Hepatocyte (in vitro differentiated cells): ENCODE data around the gene HES7. TPM values are rescaled to one million over a fixed set of nuclear protein-coding genes. Genes with fewer than 3 reads are reported as not detected.

ENCODE experiments used
- DNase-seq: peaks from one replicate; pipeline ENCODE4 v3.0.0-alpha.2; 2016; ENCODE audit warnings: low spot score
- H2AFZ ChIP-seq: fragments of 200-600 bp; sonication (generic); 2 replicates; pipeline ENCODE4 v1.6.0; 2016; ENCODE audit warnings: antibody characterized with exemption, mild to moderate bottlenecking
- H3K27ac ChIP-seq: fragments of 200-600 bp; sonication (generic); 2 replicates; pipeline ENCODE4 v1.5.1; 2016; ENCODE audit warnings: mild to moderate bottlenecking
- H3K27me3 ChIP-seq: fragments of 200-600 bp; sonication (generic); 2 replicates; pipeline ENCODE4 v1.6.1; 2016
- H3K36me3 ChIP-seq: fragments of 200-600 bp; sonication (generic); replicated peaks from 2 replicates; pipeline ENCODE4 v1.5.1; 2016; ENCODE audit warnings: low read depth; ENCODE audit not compliant: insufficient read depth
- H3K4me1 ChIP-seq: fragments of 200-600 bp; sonication (generic); 2 replicates; pipeline ENCODE4 v1.5.1; 2016; ENCODE audit warnings: mild to moderate bottlenecking, moderate library complexity; ENCODE audit not compliant: insufficient read depth
- H3K4me2 ChIP-seq: fragments of 200-600 bp; sonication (generic); 2 replicates; pipeline ENCODE4 v1.6.0; 2016
- H3K4me3 ChIP-seq: fragments of 200-600 bp; sonication (generic); 2 replicates; pipeline ENCODE4 v1.5.1; 2016; ENCODE audit warnings: mild to moderate bottlenecking
- H3K79me2 ChIP-seq: fragments of 200-600 bp; sonication (generic); 2 replicates; pipeline ENCODE4 v1.6.0; 2017; ENCODE audit warnings: mild to moderate bottlenecking
- H3K9me2 ChIP-seq: fragments of 200-600 bp; sonication (generic); replicated peaks from 2 replicates; pipeline ENCODE4 v1.6.0; 2017; ENCODE audit warnings: mild to moderate bottlenecking; ENCODE audit not compliant: insufficient read depth
- H3K9me3 ChIP-seq: fragments of 200-600 bp; sonication (generic); 2 replicates; pipeline ENCODE4 v1.5.1; 2016; ENCODE audit warnings: low read depth, mild to moderate bottlenecking
- H4K20me1 ChIP-seq: fragments of 200-600 bp; sonication (generic); 2 replicates; pipeline ENCODE4 v1.6.0; 2016; ENCODE audit warnings: mild to moderate bottlenecking; ENCODE audit not compliant: insufficient read depth, poor library complexity, severe bottlenecking
- CTCF ChIP-seq: fragments of 200-600 bp; sonication (generic); IDR thresholded peaks from 2 replicates; pipeline ENCODE4 v1.5.1; 2016; ENCODE audit warnings: antibody characterized with exemption, mild to moderate bottlenecking; ENCODE audit not compliant: poor library complexity
- EZH2 ChIP-seq: fragments of 200-600 bp; sonication (generic); IDR thresholded peaks from 2 replicates; pipeline ENCODE4 v1.6.1; 2016; ENCODE audit warnings: antibody characterized with exemption, mild to moderate bottlenecking, borderline replicate concordance
- EZH2phosphoT487 ChIP-seq: fragments of 200-600 bp; sonication (generic); IDR thresholded peaks from one replicate; pipeline ENCODE4 v1.6.1; 2018; ENCODE audit warnings: antibody characterized with exemption, mild to moderate bottlenecking, low read depth, moderate library complexity; ENCODE audit not compliant: unreplicated experiment, severe bottlenecking
- WGBS: methylation state at CpG from one replicate; pipeline ENCODE4 v1.1.6; 2016; ENCODE audit warnings: low lambda C conversion rate; ENCODE audit errors: missing lambda C conversion rate; 5-methylcytosine and 5-hydroxymethylcytosine counted together
- polyA plus RNA-seq: library from polyadenylated mRNA; unstranded; fragments of >200 nt; fragmentation: Nextera tagmentation; extraction: Ambion mirVana; gene quantifications from 2 replicates; pipeline ENCODE4 v1.2.1, GENCODE V29; 2016
- total RNA-seq: library from RNA; depleted of rRNA; stranded (reverse); fragments of >200 nt; gene quantifications from 2 replicates; pipeline ENCODE4 v1.2.3, GENCODE V29; 2014

HES7 gene
- total and polyA plus RNA-seq, 2 experiments from 2014 or later, result not detected

GRCh38 chr17:8081876-8082275, 42.0 kb downstream of the HES7 start:
- no peaks in the 10 kb centered on the region for H3K79me2 ChIP-seq
- no peaks in the 10 kb centered on the region for H3K9me2 ChIP-seq
- H3K4me2 ChIP-seq, result peak overlapping the region; percentile 37
- H3K4me1 ChIP-seq, result peaks cover 5% of the 10 kb centered on the region
- H3K9me3 ChIP-seq, result no peaks in the 10 kb centered on the region
- WGBS, result 96% methylated on average over 3 of the region's 3 CpGs
- peaks cover 5% of the 10 kb centered on the region for H3K27me3 ChIP-seq
- no peak overlapping the region for H2AFZ ChIP-seq
- peak overlapping the region; percentile 67 for H3K27ac ChIP-seq
- no peaks in the 10 kb centered on the region for H4K20me1 ChIP-seq
- no peak overlapping the region for H3K4me3 ChIP-seq
- no peaks in the 10 kb centered on the region for H3K36me3 ChIP-seq
- no peak for TF ChIP-seq EZH2phosphoT487
- no peak for TF ChIP-seq EZH2
- TF ChIP-seq CTCF, result no peak
- DNase-seq, result no peak

GRCh38 chr17:8080799-8081219, 43.1 kb downstream of the HES7 start:
- whole genome bisulfite sequencing, result 86% methylated on average over 5 of the region's 17 CpGs
- Histone ChIP-seq H3K4me3 (no peak overlapping the region), H3K27me3 (peaks cover 5% of the 10 kb centered on the region), H4K20me1 (no peaks in the 10 kb centered on the region), H2AFZ (no peak overlapping the region), H3K27ac (no peak overlapping the region), H3K9me2 (no peaks in the 10 kb centered on the region), H3K4me1 (peaks cover 5% of the 10 kb centered on the region), H3K36me3 (no peaks in the 10 kb centered on the region), H3K79me2 (no peaks in the 10 kb centered on the region), H3K9me3 (no peaks in the 10 kb centered on the region), H3K4me2 (peak overlapping the region; percentile 97)
- no peak for TF ChIP-seq EZH2
- TF ChIP-seq CTCF, result no peak
- TF ChIP-seq EZH2phosphoT487, result no peak
- DNase-seq, result no peak

GRCh38 chr17:8080208-8080798, 43.6 kb downstream of the HES7 start:
- H3K79me2 ChIP-seq, result no peaks in the 10 kb centered on the region
- peak overlapping the region; percentile 10 for H3K27ac ChIP-seq
- no peaks in the 10 kb centered on the region for H4K20me1 ChIP-seq
- no peak overlapping the region for H3K4me3 ChIP-seq
- no peak for DNase-seq
- peaks cover 9% of the 10 kb centered on the region for H3K27me3 ChIP-seq
- no peak for TF ChIP-seq CTCF
- TF ChIP-seq EZH2phosphoT487, result no peak
- TF ChIP-seq EZH2, result no peak
- 32% methylated on average over 25 of the region's 25 CpGs for WGBS
- H3K9me3 ChIP-seq, result no peaks in the 10 kb centered on the region
- no peaks in the 10 kb centered on the region for H3K36me3 ChIP-seq
- H3K9me2 ChIP-seq, result no peaks in the 10 kb centered on the region
- H3K4me2 ChIP-seq, result peak overlapping the region; percentile 97
- H3K4me1 ChIP-seq, result peaks cover 5% of the 10 kb centered on the region
- H2AFZ ChIP-seq, result peak overlapping the region; percentile 84
